Measurements from ENCODE around the gene SETD1B. TPM values are rescaled to one million over a fixed set of nuclear protein-coding genes. Genes with fewer than 3 reads are reported as not detected.

SETD1B gene
- total RNA-seq, 1 donor from 2014 or later = 1.8 TPM

DNA sequence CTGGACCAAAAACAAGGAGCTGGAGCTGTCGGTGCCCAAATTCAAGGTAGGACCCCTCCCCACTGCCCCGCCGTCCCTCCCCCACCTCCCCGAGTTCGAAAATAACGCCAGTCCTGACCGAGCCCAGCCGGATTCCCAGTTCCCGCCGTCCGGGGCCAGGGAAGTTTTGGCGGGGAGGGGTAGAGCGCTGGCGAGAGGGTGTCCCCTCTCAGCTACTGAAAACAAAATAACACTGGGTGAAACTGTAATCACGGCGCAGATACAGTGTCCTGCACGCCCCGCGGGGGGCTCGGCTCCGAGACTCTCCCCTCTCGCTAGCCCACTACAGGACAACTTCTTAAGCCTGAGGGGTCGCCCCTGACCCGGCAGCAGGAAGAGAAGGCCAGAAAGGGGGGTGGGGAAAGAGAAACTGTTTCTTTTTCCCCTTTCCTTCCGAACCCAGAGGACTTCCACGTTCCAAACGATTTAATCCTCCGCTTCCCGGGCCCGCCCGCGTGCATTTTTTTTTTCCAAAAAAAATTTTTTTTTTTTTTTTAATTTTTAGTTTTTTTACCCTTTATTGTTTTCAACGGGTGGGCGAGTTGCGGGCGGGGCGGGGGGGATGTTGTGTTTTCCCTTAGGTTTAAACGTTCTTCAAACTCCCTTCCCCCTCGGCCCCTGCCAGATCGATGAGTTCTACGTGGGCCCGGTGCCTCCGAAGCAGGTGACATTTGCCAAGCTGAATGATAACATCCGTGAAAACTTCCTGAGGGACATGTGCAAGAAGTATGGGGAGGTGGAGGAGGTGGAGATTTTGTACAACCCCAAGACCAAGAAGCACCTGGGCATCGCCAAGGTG, 1.6 kb downstream of the SETD1B start:
- H3K4me3 Mint-ChIP-seq = peak overlapping the region; percentile 97
- Histone ChIP-seq H3K36me3 (no peaks in the 10 kb centered on the region), H2AFZ (replicated peaks) (no peak overlapping the region), H3K9ac (peak overlapping the region; percentile 8), H3K4me2 (peak overlapping the region; percentile 98), H3K4me1 (peaks cover 16% of the 10 kb centered on the region), H3K27me3 (no peaks in the 10 kb centered on the region), H3K4me3 (peak overlapping the region; percentile 84), H3K79me2 (ENCODE audit: low read depth) (peaks cover 88% of the 10 kb centered on the region), H3K27ac (no peak overlapping the region), H3F3A (ENCODE audit: low read depth) (peaks cover 36% of the 10 kb centered on the region), H3K9me3 (ENCODE audit: low read depth) (no peaks in the 10 kb centered on the region), H4K20me1 (ENCODE audit: low read depth) (peaks cover 44% of the 10 kb centered on the region)
- H3K27ac Mint-ChIP-seq = peak overlapping the region; percentile 90
- no peaks in the 10 kb centered on the region for H3K9me3 Mint-ChIP-seq
- peaks cover 19% of the 10 kb centered on the region for H3K36me3 Mint-ChIP-seq
- peaks cover 25% of the 10 kb centered on the region for H3K4me1 Mint-ChIP-seq
- TF ChIP-seq EZH2 (IDR thresholded peaks at IDR 0.05) (no peak), EZH2phosphoT487 (IDR thresholded peaks at IDR 0.05) (no peak)
- TF ChIP-seq, protein P1, sequence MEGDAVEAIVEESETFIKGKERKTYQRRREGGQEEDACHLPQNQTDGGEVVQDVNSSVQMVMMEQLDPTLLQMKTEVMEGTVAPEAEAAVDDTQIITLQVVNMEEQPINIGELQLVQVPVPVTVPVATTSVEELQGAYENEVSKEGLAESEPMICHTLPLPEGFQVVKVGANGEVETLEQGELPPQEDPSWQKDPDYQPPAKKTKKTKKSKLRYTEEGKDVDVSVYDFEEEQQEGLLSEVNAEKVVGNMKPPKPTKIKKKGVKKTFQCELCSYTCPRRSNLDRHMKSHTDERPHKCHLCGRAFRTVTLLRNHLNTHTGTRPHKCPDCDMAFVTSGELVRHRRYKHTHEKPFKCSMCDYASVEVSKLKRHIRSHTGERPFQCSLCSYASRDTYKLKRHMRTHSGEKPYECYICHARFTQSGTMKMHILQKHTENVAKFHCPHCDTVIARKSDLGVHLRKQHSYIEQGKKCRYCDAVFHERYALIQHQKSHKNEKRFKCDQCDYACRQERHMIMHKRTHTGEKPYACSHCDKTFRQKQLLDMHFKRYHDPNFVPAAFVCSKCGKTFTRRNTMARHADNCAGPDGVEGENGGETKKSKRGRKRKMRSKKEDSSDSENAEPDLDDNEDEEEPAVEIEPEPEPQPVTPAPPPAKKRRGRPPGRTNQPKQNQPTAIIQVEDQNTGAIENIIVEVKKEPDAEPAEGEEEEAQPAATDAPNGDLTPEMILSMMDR (IDR thresholded peaks at IDR 0.05) = no peak
- DNase-seq (ENCODE audit: low spot score) = peak; percentile 52
- H3K27me3 Mint-ChIP-seq (ENCODE audit: insufficient read depth, low read depth) = peaks cover 7% of the 10 kb centered on the region

DNA sequence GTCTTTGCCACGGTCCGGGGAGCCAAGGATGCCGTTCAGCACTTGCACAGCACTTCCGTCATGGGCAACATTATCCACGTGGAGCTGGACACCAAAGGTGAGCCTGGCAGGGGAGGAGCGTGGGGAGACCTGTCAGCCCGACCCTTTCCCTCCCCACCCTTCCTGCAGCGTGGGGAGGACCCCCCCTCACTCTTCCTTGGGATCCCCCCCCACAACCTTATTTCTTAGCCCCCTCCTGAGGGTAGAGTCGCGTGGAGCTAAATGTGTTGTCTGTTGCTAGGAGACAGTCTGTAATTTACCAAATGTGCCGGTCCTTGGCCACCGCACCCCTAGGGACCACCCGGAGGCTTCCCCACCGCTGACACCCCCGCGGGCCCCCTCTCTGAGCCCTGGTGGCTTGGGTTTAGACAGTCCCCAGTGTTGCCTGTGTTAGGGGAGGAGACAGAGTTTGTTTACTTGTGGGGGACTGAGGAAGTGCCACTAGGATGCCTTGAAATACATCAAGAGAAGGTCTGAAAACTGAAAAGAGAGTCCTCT, 2.3 kb downstream of the SETD1B start:
- no peaks in the 10 kb centered on the region for H3K9me3 Mint-ChIP-seq
- H3F3A ChIP-seq (ENCODE audit: low read depth) = peaks cover 38% of the 10 kb centered on the region
- H3K79me2 ChIP-seq (ENCODE audit: low read depth) = peaks cover 89% of the 10 kb centered on the region
- H3K27me3 ChIP-seq = no peaks in the 10 kb centered on the region
- peak overlapping the region; percentile 98 for H3K4me2 ChIP-seq
- H3K36me3 ChIP-seq = no peaks in the 10 kb centered on the region
- peak overlapping the region; percentile 97 for H3K4me3 Mint-ChIP-seq
- H3K4me1 ChIP-seq = peaks cover 19% of the 10 kb centered on the region
- no peak overlapping the region for H3K9ac ChIP-seq
- no peak for DNase-seq (ENCODE audit: low spot score)
- TF ChIP-seq EZH2 (IDR thresholded peaks at IDR 0.05) (no peak), EZH2phosphoT487 (IDR thresholded peaks at IDR 0.05) (no peak)
- TF ChIP-seq, protein P1 (IDR thresholded peaks at IDR 0.05) = no peak
- H3K27ac Mint-ChIP-seq = peak overlapping the region; percentile 90
- peak overlapping the region; percentile 84 for H3K4me3 ChIP-seq
- no peak overlapping the region for H3K27ac ChIP-seq
- H3K27me3 Mint-ChIP-seq (ENCODE audit: insufficient read depth, low read depth) = peaks cover 7% of the 10 kb centered on the region
- H3K4me1 Mint-ChIP-seq = peaks cover 29% of the 10 kb centered on the region
- no peaks in the 10 kb centered on the region for H3K9me3 ChIP-seq (ENCODE audit: low read depth)
- peaks cover 51% of the 10 kb centered on the region for H4K20me1 ChIP-seq (ENCODE audit: low read depth)
- peaks cover 23% of the 10 kb centered on the region for H3K36me3 Mint-ChIP-seq
- no peak overlapping the region for H2AFZ ChIP-seq (replicated peaks)

DNA sequence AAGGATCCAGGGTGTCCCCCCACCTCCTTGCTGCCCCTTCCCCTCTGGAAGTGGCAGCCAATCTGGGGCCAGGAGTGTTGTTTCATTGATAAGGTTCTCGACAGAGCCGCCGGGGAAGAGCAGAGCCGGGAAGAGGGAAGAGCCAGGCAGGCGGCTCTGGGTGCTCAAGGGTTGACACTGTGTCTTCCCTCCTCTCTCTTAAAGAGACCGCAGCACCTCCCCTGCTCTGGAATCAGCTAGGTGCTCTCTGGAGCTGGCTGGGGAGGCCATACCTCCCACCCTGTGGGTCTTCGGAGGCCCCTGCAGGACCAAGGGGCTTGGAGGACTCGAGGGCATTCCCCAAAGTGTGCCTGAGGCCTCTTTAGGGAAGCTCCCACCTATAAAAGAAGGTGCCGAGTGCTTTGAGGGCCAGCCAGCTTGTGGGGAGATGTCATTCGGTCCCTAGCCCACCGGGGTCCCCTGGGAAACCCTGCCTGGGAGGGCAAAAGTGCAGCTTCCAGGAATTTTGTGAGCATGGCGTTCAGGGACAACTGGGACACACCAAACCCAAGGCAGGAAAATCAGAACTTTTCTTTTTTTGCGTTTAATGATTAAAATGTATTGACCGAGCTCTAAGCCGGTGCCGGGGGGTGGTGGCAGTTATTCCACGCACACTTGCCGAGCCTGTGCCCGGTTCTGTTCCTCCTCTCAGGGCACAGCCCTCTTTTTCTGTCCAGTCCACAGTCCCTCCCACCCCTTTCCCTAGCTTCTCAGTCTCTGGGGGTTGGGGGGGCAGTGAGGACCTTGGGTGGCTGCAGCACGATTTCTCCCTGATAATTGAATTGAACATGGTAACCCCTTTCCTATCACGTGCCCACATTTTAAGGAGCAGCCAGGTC, 3.0 kb downstream of the SETD1B start:
- Histone ChIP-seq H3K36me3 (no peaks in the 10 kb centered on the region), H2AFZ (replicated peaks) (no peak overlapping the region), H3K9me3 (ENCODE audit: low read depth) (no peaks in the 10 kb centered on the region), H3F3A (ENCODE audit: low read depth) (peaks cover 38% of the 10 kb centered on the region), H3K4me2 (peak overlapping the region; percentile 98), H3K9ac (peak overlapping the region; percentile 27), H4K20me1 (ENCODE audit: low read depth) (peaks cover 58% of the 10 kb centered on the region), H3K4me3 (peak overlapping the region; percentile 84), H3K27ac (no peak overlapping the region), H3K4me1 (peaks cover 26% of the 10 kb centered on the region), H3K79me2 (ENCODE audit: low read depth) (peaks cover 89% of the 10 kb centered on the region), H3K27me3 (no peaks in the 10 kb centered on the region)
- Mint-ChIP-seq H3K9me3 (no peaks in the 10 kb centered on the region), H3K27me3 (ENCODE audit: insufficient read depth, low read depth) (peaks cover 7% of the 10 kb centered on the region), H3K36me3 (peaks cover 19% of the 10 kb centered on the region), H3K27ac (no peak overlapping the region), H3K4me3 (peak overlapping the region; percentile 97), H3K4me1 (peaks cover 29% of the 10 kb centered on the region)
- TF ChIP-seq EZH2 (IDR thresholded peaks at IDR 0.05) (no peak), EZH2phosphoT487 (IDR thresholded peaks at IDR 0.05) (no peak)
- TF ChIP-seq, protein P1 (IDR thresholded peaks at IDR 0.05) = no peak
- DNase-seq (ENCODE audit: low spot score) = peak; percentile 34
